Raji (cell line): ENCODE measurements around the gene ARG2.

ENCODE experiments used
- POLR2A ChIP-seq: IDR thresholded peaks from 2 replicates; pipeline ENCODE4 v1.6.1; 2011; ENCODE audit warnings: low read depth, low read length, control low read depth; ENCODE audit not compliant: insufficient read depth

Gene ARG2

DNA sequence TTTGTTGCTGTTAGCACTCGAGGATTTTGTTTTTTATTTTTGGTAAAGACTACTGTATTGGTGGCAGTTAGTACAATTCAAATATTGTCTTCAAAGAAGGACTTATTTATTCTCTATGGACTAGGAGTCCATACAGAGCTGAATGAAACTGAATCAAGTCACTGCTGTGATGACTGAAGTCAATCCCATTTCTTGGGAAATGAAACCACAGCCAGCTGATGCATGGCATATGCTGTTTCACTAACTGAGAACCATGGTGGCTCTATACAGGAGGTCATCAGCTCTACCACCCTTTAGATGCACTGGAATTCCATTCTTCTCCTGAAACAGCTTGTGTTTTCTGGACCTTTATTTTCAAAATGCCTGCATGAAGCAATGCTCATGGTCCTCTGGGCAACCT, 32.5 kb downstream of the ARG2 start:
- TF ChIP-seq POLR2A, result no peak

DNA sequence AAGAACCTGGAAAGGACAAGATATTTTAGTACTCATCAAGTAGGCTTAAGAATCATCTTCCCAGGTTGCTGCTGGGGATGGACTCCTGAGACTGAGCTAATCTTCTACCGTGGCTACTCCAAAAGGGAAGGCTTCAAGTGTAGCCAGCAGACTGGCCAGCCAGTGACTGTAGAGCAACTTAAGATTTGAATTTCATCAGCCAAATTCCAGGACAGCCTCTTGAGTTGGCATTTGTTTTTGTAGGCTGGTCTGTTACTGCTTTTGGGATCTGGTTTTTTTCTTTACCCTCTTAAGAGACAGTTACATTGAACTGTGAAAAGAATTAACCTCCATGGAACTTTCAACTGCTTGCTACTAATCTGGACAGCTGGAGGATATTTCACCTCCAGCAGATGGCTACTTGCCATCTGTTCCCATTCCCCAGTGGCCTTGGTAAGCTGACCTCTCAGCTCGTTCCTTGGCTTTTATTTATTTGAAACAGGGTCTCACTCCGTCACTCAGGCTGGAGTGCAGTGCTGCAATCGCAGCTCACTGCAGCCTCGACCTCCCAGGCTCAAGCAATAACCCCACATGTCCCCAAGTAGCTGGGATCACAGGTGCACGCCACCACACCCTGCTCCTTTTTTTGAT, 34.0 kb downstream of the ARG2 start:
- TF ChIP-seq POLR2A, result no peak

DNA sequence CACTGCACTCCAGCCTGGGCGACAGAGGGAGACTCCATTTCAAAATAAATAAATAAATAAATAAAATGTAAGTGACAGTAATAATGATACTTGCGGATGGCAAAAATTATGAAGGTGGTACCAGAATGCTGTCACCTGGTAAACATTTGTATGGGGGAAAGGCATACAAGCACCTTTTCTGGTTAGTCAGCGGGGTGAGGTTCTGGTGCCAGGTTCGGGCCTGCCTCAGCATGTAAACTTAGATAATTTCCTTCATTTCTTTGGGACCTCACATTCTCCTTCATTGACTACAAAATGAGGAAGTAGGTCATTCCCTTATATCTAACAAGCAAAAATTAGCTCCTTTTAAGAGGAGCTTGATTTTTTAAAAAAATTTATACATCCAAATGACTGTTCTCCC, 43.9 kb downstream of the ARG2 start:
- TF ChIP-seq POLR2A, result no peak

- no peak for TF ChIP-seq POLR2A
These were observed 46.1 kb downstream of the ARG2 start for GRCh38 chr14:67665868-67666267.

DNA sequence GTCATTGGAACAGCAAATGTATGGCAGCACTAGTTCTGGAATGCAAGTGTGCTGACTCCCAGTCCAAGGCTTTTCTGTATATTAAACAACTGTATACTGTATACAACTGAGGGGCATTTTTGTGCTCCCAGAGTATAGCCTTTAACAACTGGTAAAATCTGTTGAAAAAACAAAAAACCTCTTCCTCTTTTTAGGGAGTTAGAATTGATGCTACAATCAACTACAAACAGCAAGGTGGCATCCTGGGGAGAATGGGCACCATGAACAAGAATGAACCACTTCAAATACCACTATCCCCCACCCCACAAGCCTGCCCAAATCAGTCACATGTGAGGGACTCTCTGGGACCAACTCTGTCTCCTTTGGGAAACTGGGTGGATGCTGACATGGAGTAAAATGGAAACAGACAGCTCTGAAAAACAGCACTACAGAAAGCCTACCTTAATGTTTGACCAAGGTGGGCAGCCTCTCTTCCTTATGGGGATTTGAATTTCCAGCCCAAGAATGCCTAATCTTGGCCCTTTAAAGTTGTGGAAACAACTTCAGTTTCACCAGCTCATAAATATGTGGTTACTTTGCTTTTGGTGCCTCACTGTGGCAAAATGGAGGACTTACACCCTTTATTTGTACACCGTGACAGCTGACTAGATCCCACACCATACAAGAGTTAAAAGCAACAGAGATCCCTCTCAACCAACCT, 47.2 kb downstream of the ARG2 start:
- no peak for TF ChIP-seq POLR2A

- TF ChIP-seq POLR2A, result no peak
These were observed 48.8 kb downstream of the ARG2 start for GRCh38 chr14:67668559-67668958.

GRCh38 chr14:67673451-67673850, 53.7 kb downstream of the ARG2 start:
- no peak for TF ChIP-seq POLR2A

GRCh38 chr14:67674139-67674479, 54.4 kb downstream of the ARG2 start:
- no peak for TF ChIP-seq POLR2A

DNA sequence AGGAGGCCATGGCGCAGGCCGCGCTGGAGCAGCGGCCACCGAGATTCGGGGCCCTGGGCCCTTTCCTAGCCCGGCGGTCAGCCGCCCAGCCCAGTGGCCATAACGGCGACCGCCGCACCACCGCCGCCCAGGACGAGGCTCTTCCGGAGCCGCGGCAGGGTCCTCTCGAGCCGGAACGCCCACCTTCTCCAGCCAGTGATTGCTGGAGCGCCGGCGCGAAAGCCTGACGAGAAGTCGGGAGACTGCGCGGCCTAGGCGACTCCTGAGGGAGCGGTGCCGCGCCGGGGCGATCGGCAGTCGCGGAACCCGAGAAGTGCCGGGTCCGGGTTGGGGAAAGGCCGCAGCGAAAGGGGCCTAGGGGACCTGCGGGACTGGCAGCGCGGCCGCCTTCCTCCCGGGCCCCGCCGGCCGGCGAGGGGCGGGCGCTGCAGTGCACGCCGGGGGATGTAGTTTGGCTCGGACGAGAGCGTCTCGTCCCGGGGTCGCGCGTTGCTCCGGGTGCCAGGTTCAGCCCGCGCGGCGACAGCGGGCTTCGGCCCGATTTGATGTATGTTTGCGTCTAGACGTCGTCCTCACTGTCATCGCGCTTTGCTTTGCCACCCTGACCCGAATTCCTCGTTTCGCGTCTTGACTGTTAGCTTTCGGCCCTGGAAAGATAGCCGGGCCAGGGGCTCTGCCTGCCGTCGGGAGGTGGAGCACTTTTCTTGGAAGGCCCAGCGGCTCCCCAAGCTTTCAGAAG, 54.9 kb downstream of the ARG2 start, which contains the start of gene VTI1B:
VTI1B (minus strand) TSS at position 153 of the 739 bp plus-strand sequence; CDS start at position 10, 143 bp downstream.
- peak; percentile 60 for TF ChIP-seq POLR2A

GRCh38 chr14:67675219-67675582, 55.5 kb downstream of the ARG2 start:
- TF ChIP-seq POLR2A, result no peak

- TF ChIP-seq POLR2A, result no peak
These were observed 59.3 kb downstream of the ARG2 start for GRCh38 chr14:67679006-67679405.

DNA sequence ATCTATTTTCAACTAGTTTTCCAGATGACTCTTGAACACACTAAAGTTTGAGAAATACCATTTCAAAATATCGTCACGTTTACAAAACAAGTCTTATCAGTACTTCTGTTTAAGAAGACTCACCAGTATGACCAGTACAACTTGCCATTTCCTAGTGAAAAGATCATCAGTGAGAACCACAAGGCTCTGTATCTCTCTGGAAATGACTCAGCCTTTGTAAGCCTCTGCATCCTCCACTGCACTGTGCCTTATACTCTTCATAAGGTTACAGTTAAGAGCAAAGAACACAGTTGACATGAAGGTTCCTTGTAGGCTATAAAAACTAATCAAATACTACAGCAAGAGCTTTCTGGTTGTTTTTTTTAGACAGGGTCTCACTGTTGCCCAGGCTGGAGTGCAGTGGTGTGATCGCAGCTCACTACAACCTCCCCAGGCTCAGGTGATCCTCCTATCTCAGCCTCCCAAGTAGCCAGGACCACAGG, 60.4 kb downstream of the ARG2 start:
- no peak for TF ChIP-seq POLR2A

DNA sequence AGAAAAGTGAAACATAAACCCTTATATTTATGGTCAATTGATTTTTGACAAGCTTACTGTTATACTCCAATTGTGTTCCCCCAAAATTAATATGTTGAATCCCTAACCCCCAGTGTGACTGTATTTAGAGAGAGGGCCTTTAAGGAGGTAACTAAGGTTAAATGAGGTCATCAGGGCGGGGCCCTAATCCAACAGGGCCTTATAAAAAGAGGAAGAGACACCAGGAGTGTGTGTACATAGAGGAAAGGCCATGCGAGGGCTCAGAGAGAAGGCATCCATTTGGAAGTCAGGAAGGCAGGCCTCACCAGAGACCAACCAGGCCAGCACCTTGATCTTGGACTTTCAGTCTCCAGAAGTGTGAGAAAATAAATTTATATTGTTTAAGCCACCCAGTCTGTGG, 61.2 kb downstream of the ARG2 start:
- TF ChIP-seq POLR2A, result no peak

DNA sequence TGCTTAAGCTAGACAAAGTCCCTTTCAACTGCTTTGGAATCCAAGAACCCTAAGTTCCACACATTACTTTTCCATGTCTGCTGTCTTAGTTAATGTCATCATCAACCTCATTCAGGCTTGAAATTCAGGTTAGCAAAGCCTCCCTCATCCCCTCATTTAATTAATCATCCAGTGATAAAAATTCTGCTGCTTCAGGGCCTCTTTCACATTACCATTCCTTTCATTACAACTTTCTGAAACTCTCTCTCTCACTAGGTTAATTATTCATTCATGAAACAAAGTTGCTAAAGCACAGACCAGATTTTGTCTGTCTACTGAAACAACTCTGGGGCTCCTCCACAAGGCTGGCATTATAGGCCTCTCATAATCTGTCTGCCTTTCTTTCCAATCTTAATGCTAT, 64.1 kb downstream of the ARG2 start:
- no peak for TF ChIP-seq POLR2A

- TF ChIP-seq POLR2A, result no peak
These were observed 70.3 kb downstream of the ARG2 start for GRCh38 chr14:67690011-67690410.

- TF ChIP-seq POLR2A, result peak; percentile 72
These were observed 75.2 kb downstream of the ARG2 start for GRCh38 chr14:67694791-67695393.
